A549 (cell line): Measurements from ENCODE around the gene LYPLAL1.

ENCODE experiments used
- CBX2 ChIP-seq: fragments of 200-600 bp; sonication (generic); IDR thresholded peaks from 2 replicates; pipeline ENCODE4 v1.6.1; 2016; ENCODE audit warnings: low read depth, mild to moderate bottlenecking, borderline replicate concordance
- E2F6 ChIP-seq: IDR thresholded peaks from 2 replicates; pipeline ENCODE4 v1.6.1; 2012; ENCODE audit warnings: low read depth, borderline replicate concordance
- EHF ChIP-seq: fragments of 250-450 bp; sonication (Bioruptor Pico); IDR thresholded peaks from 2 replicates; pipeline ENCODE4 v1.5.0; 2020; ENCODE audit warnings: mild to moderate bottlenecking
- JUN ChIP-seq, 2 experiments: fragments of >200 bp; sonication (Bioruptor Twin); formaldehyde crosslinking; IDR thresholded peaks; 2 replicates in 1 of 2; 3 replicates in 1 of 2; pipeline ENCODE4 v1.6.1; 2016 to 2017
- MAFK ChIP-seq: fragments of 450-650 bp; IDR thresholded peaks from 2 replicates; pipeline ENCODE4 v1.6.1; 2014; ENCODE audit not compliant: partially characterized antibody
- POLR2A ChIP-seq: IDR thresholded peaks from 2 replicates; pipeline ENCODE4 v1.6.1; 2012; ENCODE audit warnings: mild to moderate bottlenecking, low read length
- SREBF2 ChIP-seq: fragments of 450-650 bp; IDR thresholded peaks from 2 replicates; pipeline ENCODE4 v1.6.1; 2014; ENCODE audit warnings: mild to moderate bottlenecking, moderate library complexity
- ZC3H11A ChIP-seq: fragments of 450-650 bp; IDR thresholded peaks from 2 replicates; pipeline ENCODE4 v1.6.1; 2014; ENCODE audit warnings: antibody characterized with exemption, mild to moderate bottlenecking
- TF ChIP-seq, protein P1 (sequence below): fragments of >200 bp; sonication (Bioruptor Twin); formaldehyde crosslinking; IDR thresholded peaks from 3 replicates; pipeline ENCODE4 v1.5.1; 2016

DNA sequence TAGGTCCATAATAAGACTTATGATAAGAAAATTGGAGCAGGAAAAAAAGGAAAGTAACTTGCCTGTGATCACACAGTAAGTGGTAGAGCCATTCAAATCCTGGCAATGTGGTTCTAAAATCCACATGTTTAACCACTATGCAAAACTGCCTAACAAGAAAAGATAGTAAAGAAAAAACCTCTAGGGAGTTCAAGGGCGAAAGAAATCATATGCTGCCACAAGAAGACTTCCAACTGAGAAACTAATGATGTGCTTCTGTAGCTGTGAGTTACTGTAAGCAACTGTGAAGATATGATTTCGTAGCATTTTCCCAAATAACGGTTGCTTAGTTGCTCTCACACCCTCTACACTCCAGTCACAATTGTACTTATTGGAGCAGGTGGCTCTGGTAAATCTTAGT is 20.9 kb upstream of the LYPLAL1 start:
- TF ChIP-seq JUN (IDR thresholded peaks at IDR 0.05) (no peak), CBX2 (no peak), SREBF2 (no peak), MAFK (no peak), E2F6 (no peak), EHF (CRISPR knock-in tag) (no peak), ZC3H11A (no peak), POLR2A (no peak)
- TF ChIP-seq, protein P1, sequence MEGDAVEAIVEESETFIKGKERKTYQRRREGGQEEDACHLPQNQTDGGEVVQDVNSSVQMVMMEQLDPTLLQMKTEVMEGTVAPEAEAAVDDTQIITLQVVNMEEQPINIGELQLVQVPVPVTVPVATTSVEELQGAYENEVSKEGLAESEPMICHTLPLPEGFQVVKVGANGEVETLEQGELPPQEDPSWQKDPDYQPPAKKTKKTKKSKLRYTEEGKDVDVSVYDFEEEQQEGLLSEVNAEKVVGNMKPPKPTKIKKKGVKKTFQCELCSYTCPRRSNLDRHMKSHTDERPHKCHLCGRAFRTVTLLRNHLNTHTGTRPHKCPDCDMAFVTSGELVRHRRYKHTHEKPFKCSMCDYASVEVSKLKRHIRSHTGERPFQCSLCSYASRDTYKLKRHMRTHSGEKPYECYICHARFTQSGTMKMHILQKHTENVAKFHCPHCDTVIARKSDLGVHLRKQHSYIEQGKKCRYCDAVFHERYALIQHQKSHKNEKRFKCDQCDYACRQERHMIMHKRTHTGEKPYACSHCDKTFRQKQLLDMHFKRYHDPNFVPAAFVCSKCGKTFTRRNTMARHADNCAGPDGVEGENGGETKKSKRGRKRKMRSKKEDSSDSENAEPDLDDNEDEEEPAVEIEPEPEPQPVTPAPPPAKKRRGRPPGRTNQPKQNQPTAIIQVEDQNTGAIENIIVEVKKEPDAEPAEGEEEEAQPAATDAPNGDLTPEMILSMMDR: no peak
